GM19099 (cell line): ENCODE results near the gene PVALEF.

Source experiments
- POLR2A ChIP-seq: IDR thresholded peaks from 3 replicates; pipeline ENCODE4 v1.6.1; 2011; ENCODE audit warnings: low read depth; ENCODE audit not compliant: insufficient read length; ENCODE audit errors: extremely low read depth

Gene PVALEF

GRCh38 chr17:81176666-81177065 is 11.4 kb downstream of the PVALEF start:
- no peak for TF ChIP-seq POLR2A

- no peak for TF ChIP-seq POLR2A
These were observed 13.1 kb downstream of the PVALEF start for GRCh38 chr17:81178136-81179091.

GRCh38 chr17:81179220-81179619 is 13.9 kb downstream of the PVALEF start:
- TF ChIP-seq POLR2A: no peak

- TF ChIP-seq POLR2A: no peak
These were observed 14.6 kb downstream of the PVALEF start for GRCh38 chr17:81179861-81180260.

- TF ChIP-seq POLR2A: no peak
These were observed 15.8 kb downstream of the PVALEF start for GRCh38 chr17:81180836-81181810.

GRCh38 chr17:81181811-81182185 is 16.5 kb downstream of the PVALEF start:
- TF ChIP-seq POLR2A: no peak

GRCh38 chr17:81182596-81182995 is 17.3 kb downstream of the PVALEF start:
- TF ChIP-seq POLR2A: no peak

- no peak for TF ChIP-seq POLR2A
These were observed 18.0 kb downstream of the PVALEF start for GRCh38 chr17:81183316-81183715.

GRCh38 chr17:81183807-81184206 is 18.5 kb downstream of the PVALEF start:
- TF ChIP-seq POLR2A: no peak

- no peak for TF ChIP-seq POLR2A
These were observed 19.2 kb downstream of the PVALEF start for GRCh38 chr17:81184555-81184954.

GRCh38 chr17:81186203-81186602 is 20.9 kb downstream of the PVALEF start:
- no peak for TF ChIP-seq POLR2A

- TF ChIP-seq POLR2A: no peak
These were observed 21.8 kb downstream of the PVALEF start for GRCh38 chr17:81187120-81187519.

- TF ChIP-seq POLR2A: no peak
These were observed 22.5 kb downstream of the PVALEF start for GRCh38 chr17:81187586-81188490.

- no peak for TF ChIP-seq POLR2A
These were observed 23.2 kb downstream of the PVALEF start for GRCh38 chr17:81188491-81188840.
